SKM-1 (cell line): ENCODE results near the gene PEX10.

Experiments
- DNase-seq: peaks from one replicate; lab custom pipeline; 2025; ENCODE audit not compliant: unreplicated experiment; lab: John Stamatoyannopoulos, UW

The PEX10 gene

GRCh38 chr1:2376261-2376741, 36.1 kb downstream of the PEX10 start:
- DNase-seq: no peak

GRCh38 chr1:2375923-2376260, 36.5 kb downstream of the PEX10 start:
- DNase-seq: no peak

- no peak for DNase-seq
Measured at GRCh38 chr1:2375246-2375922, 37.0 kb downstream of the PEX10 start.

- no peak for DNase-seq
Measured at GRCh38 chr1:2374252-2375155, 37.9 kb downstream of the PEX10 start.

- DNase-seq: no peak
Measured at GRCh38 chr1:2373551-2374251, 38.7 kb downstream of the PEX10 start.

DNA sequence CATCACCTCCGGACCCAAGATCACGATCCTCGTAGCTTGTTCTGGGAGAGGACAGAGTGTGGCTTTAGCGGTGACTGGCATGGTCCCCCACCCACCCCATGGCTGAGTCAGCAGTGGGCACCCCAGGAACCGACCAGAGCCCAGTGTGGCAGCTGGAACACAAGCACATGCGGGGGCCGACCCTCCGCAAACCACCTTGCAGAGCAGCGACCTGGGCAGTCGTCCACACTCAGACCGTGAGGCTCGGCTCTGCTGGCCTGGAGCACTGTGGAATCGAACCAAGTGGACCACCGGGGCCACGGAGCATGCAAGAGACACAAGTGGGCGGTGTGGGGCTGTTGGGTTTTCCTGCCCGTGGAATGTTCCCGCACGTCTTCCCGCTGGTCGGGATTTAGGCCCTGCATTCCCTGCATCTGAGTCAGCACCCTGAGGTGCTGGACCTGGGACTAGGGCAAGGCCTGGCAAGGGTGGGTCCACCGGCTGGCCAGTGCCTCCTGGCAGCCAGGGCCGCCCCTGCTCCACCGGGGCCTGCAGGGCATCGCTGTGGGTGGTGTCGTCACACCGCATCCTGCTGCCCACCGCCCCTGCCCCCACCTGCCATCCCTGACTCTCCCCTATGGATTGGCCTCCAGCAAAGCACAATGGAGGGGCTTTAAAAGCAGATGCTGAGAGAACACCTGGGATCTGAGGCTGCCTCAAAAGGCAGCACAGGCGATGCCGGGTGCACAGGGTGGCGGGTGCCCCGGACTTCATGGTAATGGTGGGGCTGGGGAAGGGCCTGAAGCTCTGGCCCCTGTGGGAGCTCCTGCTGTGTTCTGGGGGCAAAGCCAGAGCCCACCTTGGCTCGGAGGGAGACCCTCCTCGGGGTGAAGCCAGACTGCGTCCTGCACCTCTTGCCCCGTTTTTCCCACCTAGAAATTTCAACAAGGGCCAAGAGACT, 39.5 kb downstream of the PEX10 start:
- DNase-seq: no peak

GRCh38 chr1:2368053-2368744, 44.2 kb downstream of the PEX10 start:
- DNase-seq: no peak

DNA sequence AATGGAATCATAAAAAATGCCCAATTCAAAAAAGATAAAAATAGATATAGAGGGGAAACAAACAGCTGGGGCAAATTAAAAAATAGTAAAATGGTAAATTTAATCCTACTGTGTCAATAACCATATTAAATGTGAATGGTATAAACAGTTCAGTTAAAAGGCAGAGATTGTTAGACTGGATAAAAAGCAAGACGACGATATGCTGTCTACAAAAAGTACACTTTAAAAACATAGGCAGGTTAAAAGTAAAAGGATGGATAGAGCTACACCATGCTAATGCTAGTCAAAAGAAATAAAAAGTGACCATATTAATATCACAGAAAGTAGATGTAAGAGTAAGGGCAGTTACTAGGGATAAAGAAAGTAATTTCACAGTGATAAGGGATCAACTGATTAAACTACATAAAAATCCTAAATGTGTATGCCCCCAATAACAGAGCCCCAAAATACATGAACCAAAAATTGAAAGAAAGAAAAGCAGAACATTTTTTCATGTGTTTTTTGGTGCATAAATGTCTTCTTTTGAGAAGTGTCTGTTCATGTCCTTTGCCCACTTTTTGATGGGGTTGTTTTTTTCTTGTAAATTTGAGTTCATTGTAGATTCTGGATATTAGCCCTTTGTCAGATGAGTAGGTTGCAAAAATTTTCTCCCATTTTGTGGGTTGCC, 48.4 kb downstream of the PEX10 start:
- DNase-seq: no peak

DNA sequence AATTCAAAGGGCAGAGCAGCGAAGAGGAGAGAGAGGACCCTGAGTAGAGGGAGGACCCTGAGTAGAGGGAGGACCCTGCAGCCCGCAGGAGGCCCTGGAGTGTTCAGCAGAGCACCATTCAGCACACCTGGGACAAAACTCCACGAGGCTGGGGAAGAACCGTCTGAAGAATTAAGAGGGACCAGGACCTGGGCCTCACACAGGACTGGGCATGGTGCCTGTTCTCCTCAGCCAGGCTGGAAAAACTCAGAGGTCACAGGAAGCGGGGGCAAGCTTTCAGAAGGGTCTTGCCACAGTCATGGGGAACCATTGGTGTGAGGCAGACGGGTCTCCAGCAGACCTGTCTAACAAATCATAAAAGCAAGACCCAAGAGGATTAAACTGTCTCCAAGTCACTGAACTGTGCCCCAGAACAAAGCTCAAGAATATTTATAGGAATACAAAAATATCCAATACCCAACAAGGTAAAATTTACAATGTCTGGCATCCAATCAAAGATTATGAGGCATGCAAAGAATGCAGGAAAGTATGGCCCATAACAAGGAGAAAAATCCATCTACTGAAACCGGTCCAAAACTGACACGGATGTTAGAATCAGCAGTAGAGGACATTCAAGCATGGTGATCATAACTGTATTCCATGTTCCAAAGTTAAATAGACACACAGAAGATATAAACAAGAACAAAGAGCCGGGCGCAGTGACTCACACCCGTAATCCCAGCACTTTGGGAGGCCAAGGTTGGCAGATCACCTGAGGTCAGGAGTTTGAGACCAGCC, 51.6 kb downstream of the PEX10 start:
- no peak for DNase-seq

GRCh38 chr1:2358651-2359640, 53.4 kb downstream of the PEX10 start:
- DNase-seq: no peak

DNA sequence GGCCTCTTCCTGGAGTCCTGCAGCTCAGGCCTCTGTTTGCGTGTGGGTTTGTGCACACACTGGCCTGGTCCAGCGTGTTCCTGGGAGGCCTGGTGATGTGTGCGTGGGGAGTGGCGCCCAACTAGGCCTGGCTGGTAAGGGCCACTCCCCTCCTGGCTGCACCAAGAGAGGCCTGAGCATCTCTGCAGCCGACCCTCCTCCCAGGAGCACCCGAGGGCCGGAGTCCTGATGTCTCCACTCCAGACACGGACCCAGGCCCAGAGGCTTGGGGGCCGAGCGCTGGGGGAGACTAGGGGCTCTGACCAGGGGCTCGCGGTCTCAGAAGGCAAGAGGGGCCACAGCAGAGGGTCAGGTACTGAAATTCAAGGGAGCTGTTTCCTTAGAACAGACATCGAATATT, 54.3 kb downstream of the PEX10 start:
- no peak for DNase-seq

DNA sequence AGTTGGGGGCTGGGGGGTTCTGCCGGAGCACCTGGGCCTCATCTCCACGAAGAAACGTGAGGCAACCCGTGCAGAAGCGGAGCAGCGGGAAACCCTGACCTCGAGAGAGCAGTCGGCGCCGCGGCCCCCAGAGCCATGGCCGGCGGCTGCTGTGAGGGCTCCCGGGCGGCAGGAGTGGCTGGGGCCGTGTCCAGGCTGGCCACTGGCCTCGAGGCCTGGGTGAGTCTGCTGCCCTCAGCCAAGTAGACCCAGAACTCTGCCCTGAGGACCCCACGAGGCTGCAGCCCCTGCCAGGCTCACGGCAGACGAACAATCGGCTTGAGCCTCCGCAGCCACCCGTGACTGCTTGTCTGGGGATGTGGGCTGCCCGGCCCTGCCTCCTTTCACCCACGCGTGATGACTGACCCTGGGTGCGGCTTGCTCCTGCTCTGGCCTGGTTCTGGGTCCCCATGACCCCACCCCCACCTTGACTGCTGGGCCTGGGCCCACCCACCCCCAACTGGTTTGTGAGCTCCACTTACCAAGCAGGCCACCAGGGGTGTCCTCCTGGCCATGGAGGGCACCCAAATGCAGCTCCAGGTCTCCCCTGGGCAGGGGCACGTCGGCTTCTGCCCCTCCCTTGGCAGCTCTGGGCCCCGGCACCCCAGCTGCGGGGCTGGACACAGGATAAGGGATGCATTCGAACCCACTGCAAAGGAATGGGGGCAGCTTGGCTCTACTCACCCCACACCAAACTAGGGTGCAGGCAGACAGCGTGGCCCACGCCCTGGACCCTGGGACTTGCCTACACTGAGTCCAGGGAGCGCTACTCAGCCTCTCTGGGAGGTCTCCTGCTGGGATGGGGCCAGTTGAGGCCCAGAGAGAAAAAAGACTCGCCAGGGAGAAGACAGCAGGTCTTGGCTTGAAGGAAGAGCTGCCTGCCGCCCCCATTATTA, 55.2 kb downstream of the PEX10 start:
- no peak for DNase-seq

- no peak for DNase-seq
Measured at GRCh38 chr1:2356401-2356800, 56.0 kb downstream of the PEX10 start.

DNA sequence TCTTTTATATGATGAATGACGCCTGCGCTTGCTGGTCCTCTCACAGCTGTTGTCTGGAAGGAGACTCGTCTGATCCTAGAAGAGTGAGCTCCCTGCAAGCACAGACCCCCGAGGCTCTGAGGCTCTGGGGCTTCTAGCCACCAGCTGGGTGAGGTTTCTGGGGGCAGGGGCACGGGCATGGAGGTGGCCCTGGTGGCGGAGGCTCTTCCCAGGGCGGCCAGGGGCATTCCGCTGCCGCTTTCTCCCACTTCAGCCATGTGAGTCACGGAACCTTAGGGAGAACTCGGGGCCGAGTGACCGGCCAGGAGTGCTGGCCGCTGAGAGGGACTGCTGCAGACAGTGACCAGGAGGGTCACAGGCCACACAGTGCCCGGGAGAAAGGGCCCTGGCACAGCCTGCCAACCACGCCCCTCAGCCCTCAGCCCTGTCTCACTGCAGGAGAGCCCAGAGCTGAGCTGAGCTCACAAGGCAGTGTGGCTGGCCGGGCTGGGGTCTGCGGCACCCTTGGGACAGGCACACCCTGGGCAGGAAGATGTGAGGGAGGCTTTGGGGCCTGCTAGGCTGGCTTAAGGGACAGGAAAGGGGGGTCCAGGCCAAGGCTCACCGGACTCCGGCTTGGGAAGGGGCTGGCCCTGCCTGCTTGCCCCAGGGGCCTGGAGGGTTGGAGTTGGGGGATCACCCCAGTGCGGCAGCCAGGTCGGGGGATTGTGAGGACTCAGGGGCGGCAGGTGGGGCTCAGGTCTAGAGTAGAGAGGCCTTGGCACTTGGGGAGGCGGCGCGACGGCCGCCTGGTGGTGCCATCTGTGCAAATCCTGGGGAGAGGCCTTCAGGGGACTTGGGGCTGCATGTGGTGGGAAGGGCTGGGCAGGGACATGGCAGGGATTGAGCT, 56.7 kb downstream of the PEX10 start:
- no peak for DNase-seq
